GM13977 (cell line): ENCODE results near the gene GADD45B.

Experiments used
- DNase-seq: peaks from one replicate; pipeline ENCODE4 v3.0.0; 2012; ENCODE audit warnings: low spot score
- in situ Hi-C: fragments of 300-500 bp; cut with MboI; formaldehyde crosslinking; loops from one replicate; pipeline ENCODE4 v1.12.0; 2022; ENCODE audit warnings: low sequenced_read_pairs, low pct_unique_long_range_greater_than_20kb, mixed read lengths, inconsistent platforms; ENCODE audit not compliant: unreplicated experiment
- TF ChIP-seq, protein P1 (sequence below): IDR thresholded peaks from 2 replicates; pipeline ENCODE4 v1.5.1; 2012; ENCODE audit warnings: mild to moderate bottlenecking, control low read depth; ENCODE audit not compliant: insufficient read depth; ENCODE audit errors: extremely low read depth, missing control alignments

Gene GADD45B

DNA sequence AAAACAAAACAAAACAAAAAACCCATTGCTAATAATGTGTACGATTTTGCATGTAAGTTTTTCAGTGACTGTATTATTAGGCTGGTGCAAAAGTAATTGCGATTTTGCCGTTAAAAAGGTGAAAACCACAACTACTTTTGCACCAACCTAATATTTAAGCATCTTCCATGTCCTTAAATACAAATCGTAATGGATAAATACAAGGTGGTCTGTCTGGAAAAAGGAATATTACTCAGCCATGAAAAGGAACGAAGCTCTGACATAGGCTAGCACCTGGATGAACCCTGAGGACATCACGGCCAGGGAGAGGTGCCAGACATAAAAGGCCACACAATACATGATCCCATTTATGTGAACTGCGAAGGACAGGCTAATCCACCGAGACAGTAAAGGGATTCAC, 33.2 kb downstream of the GADD45B start:
- no peak for DNase-seq
- in situ Hi-C loops: no loop called here
- TF ChIP-seq, protein P1, sequence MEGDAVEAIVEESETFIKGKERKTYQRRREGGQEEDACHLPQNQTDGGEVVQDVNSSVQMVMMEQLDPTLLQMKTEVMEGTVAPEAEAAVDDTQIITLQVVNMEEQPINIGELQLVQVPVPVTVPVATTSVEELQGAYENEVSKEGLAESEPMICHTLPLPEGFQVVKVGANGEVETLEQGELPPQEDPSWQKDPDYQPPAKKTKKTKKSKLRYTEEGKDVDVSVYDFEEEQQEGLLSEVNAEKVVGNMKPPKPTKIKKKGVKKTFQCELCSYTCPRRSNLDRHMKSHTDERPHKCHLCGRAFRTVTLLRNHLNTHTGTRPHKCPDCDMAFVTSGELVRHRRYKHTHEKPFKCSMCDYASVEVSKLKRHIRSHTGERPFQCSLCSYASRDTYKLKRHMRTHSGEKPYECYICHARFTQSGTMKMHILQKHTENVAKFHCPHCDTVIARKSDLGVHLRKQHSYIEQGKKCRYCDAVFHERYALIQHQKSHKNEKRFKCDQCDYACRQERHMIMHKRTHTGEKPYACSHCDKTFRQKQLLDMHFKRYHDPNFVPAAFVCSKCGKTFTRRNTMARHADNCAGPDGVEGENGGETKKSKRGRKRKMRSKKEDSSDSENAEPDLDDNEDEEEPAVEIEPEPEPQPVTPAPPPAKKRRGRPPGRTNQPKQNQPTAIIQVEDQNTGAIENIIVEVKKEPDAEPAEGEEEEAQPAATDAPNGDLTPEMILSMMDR: no peak

DNA sequence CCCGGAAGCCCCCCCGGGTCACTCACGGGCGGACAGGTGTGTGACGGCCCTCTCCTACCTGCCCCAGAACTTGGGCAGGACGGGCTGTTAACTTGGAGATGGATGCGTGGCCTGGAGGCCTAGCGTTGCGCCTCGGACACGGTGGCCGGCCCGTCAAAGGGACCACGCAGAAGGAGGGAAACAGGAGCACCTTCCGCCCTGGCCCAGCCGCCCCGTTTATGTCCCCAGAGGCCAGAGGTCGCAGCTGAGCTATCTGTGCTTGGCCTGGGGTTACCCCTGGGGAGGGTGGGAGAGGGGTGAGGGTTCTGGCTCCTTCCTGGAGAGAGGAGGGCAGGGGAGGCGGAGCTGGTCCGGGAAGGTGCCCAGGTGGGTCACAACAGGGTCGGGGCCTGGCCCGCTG, 35.6 kb downstream of the GADD45B start:
- TF ChIP-seq, protein P1: no peak
- DNase-seq: no peak
- in situ Hi-C loops: no loop called here

DNA sequence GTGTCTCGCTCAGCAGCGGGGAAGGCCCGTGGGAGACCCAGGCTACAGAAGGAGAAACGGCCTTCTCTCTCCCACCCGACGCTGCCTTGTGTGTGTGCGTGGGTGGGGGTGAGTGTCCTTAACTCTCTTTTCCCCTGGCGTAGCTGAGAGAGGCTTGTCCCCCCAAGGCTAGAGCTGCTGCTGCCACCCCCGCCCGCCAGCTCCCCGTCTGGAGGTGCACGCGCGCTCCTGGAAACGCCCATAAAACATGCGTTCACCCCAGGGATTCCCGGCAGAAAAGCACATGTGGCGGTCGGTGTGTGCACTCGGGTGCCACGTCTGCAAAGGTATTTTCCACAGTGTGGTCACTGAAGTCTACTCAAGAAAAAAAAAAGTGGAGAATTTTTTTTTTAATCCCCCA, 36.1 kb downstream of the GADD45B start:
- DNase-seq: no peak
- TF ChIP-seq, protein P1: no peak
- in situ Hi-C loops: no loop called here

DNA sequence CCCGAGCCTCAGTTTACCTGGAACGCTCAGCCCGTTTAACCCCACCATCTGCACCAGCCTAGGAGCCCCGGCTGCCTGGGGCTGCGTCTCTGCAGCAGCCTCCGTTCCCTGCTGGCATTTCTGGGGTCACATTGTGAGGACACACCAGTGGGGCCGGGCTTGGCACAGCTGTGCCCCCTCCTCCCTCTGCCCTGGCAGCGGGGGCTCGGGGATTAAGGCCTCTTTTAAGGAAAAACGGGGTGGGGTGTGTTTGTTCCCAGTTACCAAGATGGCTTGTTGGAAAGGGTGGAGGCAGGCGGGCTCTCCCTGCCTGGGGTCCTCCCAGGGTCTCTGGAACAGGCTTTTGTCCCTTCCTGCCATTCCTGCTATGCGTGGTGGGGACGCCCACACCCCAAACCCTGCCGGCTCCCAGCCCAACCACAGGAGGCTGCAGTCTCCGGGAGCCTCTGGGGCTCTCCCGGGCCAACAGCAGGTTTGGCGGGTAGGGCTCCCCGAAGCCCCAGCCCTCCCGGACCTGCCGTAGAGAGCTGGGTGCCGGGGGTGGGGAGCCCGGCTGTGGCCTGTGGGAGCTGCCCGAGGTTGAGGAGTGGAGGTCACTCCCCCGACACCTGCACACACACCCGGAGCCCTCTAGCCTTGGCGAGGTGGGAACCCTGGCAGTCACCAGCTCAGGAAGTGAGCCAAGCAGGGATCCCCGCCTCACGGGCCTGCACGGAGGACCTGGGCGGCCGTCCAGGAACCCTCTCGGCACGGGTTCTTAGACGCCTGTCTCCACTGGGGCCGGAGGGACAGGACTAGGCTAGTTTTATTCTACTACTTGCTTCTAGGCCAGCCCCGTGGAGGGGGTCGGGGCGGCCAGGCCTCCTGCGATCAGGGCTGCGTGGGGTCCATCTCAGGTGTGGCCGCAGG, 36.9 kb downstream of the GADD45B start:
- TF ChIP-seq, protein P1: no peak
- DNase-seq: no peak
- in situ Hi-C loops: no loop called here

DNA sequence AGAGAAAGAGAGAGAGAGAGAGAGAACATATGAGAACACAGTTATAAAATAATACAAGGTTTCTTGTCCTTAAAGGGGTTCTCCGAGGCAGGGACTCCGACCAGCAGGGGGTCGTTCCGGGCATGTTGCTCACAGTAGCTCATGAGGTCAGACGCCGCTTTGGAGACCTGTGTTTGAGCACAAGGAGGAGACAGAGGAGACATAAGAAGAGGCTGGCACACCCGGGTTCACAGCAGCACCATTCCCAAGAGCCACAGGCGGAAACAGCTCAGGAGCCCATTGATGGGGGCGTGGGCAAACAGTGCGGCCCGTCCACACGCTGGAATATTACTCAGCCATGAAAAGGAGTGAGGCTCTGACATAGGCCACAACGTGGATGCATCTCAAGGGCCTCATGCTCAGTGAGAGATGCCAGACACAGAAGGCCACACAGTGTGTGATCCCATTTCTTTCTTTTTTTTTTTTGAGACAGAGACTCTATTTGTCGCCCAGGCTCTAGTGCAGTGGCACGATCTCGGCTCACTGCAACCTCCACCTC, 39.1 kb downstream of the GADD45B start:
- TF ChIP-seq, protein P1: no peak
- in situ Hi-C loops: no loop called here
- no peak for DNase-seq

DNA sequence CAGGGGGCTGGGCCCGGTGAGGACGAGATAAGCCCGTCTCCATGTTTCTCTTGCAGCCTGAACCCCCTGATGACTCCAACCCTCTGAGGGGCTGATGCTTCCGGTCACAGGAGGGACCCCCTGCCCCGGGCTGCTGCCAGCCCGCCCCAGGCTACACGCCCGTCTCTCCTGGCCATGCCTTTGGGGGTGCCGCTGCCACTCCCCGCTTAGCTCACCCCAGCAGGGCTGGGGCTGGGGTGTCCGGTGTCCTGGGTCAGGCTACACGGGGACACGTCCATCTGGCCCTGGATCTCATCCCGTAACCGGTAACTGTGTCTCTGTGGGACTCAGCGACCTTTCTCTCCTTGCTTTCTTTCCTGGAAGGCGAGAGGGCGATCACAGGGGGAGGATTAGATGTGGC, 40.8 kb downstream of the GADD45B start:
- TF ChIP-seq, protein P1: no peak
- in situ Hi-C loops: no loop called here
- DNase-seq: no peak
